NCI-H345 treated with DMSO at 0.1 percent for 48 hours (cell line): ENCODE measurements around the gene PAK5.

Experiments used
- DNase-seq: peaks from one replicate; lab custom pipeline; 2025; ENCODE audit not compliant: unreplicated experiment; lab: John Stamatoyannopoulos, UW

Gene PAK5

DNA sequence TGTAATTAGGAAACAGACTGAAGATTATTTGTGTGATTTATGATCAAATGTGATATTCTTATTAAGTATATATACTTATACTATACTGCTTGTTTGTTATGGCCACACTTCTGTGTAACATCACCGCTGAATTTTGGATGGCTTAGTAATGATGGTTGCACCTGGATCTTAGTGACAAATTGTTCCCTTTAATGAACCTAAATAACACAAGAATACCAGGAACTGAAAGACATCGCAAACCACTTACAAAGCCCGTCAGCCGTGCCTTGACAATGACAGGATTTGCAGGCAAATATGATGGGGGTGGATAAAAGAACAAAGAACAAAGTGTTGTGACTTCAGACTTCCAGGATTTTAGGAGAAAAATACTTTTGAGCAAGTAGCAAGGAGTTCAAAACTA, 257.4 kb downstream of the PAK5 start:
- DNase-seq = no peak

DNA sequence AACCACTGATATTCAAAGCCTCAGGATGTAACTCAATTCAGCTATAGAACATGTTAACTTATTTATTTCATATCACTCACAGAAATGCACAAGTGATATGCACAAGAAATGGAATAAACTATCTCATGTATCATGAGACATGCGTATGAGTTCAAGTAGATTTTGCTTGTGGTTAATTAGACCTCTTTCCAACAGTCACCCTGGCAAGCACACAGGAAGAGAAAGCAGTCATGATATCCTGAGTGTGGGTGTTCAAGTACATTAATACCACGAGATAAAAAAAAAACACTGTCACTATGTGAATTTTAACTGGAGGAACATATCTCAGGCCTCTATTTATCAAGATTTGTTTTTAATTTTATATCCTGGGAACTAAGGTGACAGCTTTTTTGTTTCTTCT, 260.3 kb downstream of the PAK5 start:
- DNase-seq = no peak

DNA sequence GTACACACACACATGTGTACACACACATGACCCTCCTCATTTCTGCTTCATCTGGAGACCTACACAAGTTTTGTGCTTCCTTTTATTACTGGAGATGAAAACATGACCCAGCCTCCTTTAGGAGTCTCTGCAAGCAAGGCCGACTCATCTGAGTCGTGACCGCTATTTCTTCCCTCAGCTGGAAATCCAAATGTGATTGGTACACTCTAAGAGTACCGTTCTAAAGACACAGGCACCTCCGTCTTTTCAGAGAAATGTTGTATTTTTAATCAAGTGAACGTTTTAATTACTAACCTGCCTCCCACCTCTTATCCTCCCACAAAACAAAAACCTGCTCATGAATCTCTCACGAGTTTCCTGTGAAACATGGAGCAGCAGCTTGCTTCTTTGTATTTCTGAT, 261.5 kb downstream of the PAK5 start:
- DNase-seq = no peak

DNA sequence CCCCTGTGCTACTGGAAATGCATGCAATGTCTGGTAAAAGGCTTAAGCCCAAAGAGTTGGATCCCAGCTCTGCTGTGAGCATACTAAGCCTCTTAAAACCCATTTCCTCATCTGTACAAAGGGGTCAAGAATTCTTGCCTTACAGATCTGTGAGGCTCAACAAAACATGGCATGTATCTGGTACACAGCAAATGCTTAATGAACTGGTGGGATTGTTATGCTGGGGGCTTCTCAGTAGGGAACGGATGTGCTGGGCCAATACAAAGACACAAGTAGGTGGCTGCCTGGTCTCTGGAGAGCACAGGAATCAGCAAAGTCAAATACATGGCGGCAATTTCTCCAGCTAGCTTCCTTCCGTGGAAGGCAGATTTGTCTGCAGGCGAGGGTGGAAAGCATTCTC, 262.2 kb downstream of the PAK5 start:
- DNase-seq = no peak

DNA sequence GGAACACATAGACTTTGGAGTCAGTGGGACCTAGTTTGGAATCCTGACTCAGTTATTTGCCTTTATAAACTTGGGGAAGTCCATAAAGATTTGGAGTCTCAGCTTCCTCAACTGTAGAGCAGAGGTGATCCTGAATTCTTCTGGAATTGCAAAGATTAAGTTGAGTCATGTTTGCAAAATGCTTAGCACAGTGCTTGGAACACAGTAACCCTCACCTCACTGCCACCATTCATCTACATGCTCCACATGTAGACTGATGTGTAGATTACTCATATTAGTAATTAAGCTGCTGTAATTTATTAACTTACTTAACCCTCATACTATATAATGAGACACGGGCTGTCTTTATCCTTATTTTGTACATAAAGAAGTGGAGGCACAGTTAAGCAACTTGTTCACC, 263.0 kb downstream of the PAK5 start:
- no peak for DNase-seq

DNA sequence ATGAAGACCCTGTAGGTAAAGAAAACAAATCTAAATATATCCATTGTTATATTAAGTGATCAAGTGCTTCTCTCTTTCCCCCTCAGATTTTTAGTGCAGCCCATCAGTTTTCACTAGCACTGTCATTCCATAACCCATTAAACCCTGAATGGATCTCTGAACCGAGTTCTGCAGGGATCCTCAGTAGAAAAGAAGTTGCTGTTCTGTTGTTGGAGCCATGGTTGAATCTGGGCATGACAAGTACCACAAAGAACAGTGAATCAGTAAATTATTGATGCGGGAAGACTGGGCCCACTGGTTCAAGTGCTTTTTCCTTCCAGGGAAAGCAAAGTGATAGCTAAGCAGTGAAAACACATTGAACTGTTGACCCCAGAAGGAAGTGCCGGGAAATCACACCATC, 264.1 kb downstream of the PAK5 start:
- DNase-seq = no peak

DNA sequence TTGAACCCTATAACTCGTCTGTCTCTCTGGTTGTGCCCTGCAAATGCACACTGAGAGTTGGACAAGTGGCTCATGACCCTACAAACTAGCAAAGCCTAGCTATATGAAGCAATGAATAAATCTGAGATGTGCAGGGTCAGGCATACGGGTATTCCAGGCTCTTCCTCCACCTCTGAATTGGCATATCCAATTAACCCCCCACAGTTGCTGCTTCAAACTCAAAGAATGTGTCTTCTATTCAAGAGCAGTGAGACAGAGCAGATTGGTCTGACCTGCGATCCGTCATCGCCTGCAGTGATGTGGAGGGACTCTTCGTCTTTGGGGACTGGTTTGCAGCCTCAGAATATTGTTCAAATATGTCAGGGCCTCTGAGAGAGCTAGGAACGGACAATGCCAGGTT, 264.7 kb downstream of the PAK5 start:
- no peak for DNase-seq

DNA sequence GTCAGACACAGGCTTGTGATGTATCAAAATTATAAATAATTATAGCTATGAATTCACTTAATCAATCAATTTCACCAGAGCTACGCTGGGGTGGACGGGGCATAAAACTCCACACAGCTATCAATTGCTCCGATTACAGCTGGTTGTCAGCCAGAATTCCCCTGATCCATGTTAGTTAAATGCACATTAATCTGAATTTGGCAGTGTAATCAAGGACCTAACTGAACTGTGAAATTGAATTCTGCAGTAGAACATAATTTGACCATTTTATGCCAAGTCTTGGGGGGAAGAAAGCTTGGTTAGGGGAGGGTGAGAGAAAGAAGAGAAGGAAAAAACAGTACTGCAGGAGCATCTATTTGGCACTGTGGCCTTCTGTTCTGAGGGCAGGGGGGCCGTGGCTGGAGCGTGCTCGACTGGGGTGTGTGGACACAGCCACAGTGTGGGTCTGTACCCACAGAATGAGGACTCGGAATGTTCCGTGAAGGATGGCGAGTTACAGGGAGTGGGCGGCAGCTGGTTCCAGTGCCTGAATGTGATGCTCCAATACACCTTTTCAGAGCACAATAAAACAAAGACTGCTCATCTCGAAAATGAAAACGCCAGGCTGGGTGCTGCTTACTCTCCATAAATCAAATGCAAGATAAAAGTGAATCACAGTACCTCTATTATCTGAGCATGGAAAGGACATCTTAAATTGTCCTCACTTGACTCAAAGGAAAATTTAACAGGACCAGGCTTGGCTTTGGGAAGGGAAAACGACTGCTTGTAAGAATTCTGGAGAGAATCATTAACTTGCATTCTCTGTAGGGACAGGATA, 265.3 kb downstream of the PAK5 start:
- DNase-seq = no peak

DNA sequence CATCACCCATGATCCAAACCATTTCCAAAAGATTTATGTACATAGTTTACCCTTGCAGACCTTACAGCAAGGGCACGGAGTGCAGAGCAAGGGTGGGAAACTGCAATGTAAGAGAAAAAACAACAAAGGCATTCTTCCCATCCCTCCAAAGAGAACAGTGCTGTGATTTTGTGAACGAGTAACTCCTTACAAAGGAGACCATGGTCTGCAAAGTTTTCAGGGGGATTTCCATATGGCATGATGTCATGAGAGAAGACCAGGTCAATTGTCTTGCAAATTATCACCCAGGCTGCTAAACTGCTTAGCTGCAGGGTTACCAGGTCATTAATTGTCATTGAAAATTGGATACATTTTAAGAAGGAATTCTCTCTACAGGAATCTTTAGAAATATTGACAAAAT, 266.2 kb downstream of the PAK5 start:
- DNase-seq = no peak

DNA sequence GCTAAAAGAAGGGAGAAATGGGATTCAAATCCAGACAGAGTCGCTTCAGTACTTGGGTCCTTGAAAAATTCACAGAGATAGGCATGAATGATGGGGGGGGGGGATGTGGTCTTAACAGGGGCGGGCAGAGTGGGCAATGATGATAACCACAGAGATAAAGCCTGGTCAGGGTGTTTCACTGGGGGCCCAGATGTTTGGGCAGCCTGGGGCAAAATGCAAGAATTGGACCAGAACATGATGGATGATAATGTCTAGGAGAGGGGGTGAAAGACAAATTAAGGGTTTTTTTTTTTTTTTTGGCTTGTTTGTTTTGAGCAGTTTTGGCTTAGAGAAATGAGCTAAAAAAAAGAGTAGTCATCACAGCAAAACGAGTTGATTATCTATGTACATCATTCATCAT, 267.1 kb downstream of the PAK5 start:
- no peak for DNase-seq

DNA sequence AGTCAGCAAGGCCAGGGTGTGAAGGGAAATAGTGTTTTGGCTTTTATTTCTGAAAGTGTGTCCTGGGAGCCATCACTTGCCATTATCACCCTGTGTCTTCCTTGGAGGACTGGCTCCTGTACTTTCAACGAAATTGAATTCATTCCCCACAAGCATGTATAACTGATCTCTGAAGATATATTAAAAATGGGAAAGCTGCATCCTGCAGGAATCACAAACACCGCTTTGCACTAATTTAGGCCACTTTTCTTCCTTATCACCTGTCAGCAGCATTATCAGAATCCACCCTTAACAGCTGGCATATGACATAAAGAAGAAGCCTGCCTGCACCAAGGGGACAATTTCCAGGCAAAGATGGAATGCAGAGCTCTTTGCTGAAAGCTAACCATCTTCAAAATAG, 268.3 kb downstream of the PAK5 start:
- DNase-seq = no peak

DNA sequence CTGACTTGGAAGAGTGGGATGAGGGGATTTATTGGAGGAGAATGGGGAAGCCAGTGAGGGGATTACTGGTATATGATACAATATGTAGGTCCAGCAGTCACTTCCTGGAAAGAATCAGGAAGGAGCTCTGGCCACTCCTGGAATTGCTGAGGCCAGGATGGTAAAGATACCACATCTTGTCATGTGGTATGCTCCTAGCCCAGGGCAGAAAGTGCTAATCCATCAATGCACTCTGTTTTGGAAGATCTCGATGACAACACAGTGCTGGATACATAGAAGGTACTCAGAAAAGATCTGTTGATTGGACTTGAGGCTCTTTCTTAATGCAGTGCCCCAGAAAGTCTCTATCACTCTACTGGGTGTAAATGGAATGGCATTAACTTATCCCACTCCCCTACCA, 271.9 kb downstream of the PAK5 start:
- DNase-seq = no peak

DNA sequence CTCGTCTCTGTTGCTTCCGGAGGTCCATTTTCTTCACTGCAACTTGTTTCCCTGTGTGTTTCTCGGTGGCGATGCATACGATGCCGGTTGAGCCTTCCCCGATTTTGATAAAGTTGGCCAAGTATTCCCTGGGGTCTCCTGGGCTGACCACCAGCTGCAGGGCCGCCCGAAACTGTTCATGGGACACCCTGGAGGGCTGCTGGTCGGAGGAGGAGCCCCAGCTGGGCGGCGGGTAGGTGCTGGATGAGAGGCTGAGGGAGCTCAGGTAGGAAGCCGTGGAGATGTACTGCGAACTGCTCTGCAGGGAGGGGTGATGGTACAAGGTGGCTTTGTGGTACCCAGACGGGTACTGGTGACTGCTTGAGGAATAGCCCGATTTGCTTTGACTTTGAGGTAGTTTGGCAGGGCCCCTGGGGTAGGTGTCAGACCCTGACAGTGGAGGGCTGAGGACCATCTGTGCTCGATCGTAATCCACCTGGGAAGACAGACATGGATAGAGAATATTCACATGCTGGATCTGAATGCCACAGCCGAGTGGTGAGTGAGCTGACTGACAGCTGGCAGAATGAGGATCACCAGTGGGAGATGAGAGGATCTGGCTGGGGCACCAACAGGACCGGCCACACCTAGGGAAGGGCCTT, 272.8 kb downstream of the PAK5 start:
- DNase-seq = no peak

DNA sequence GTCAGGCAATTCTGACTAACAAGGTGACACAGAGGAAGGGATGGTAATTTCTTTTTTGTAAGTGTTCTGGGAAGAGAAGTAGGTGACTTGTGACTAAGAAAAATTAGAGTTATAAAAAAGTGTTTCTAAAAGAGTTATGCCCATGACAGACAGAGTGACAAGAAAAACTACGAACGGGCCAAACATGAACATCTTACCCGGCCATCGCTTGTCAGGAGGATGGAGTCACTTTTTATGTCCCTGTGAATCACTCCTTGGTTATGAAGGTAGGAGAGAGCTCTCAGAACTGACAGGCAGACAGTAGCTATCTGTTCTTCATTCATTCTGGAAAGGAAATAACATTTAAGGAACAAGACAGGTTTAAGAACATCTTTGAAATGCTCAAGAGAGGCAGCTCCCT, 281.5 kb downstream of the PAK5 start:
- no peak for DNase-seq

DNA sequence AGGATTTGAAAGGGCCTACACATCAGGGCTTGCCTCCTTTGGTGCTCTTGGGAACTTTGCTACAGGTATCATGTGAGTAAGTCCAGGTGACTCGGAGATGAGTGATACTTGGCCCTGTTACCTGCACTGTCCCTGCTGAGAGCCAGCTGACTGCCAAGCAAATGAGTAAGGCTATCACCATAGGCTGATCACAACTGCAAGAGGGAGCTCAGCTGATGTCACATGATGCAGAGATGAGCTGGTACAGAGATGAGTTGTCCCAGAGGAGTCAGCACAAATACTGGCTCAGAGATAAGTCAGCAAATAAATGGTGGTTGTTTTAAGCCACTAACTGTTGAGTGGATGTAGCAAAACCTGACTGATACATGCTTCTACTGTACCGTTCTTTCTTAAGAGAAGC, 283.1 kb downstream of the PAK5 start:
- DNase-seq = no peak

DNA sequence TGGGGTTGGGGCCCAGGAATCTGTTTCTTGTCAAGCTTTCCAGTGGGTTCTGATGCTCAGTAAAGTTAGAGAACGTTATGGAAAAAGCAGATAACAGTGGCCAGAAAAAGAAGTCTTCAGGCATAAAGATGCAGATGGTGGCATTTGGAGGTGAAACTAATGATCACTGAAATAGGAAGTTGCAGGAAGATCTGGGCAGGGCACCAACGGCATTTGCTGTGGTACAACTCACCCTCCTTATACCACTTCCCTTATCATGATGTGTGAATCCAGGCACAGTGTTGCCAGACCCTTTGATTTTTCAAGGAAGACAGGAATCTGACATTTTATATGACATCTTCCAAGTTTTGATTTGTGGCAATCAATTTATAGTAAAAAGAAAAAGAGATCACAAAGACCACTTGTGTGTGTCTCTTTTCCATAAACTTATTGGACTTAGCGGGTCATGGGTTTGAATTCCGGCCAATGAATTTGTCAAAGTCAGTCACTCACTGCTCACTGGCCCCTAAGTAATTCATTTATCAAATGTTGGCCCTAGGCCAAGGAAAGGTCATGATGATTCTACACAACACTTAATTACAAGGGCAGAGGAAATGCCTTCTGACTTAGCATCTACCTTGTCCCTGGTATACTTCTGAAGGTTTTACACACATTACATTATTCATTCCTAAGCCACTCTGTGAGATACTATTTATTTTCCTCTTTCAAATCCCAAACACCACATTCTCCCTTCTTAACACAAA, 286.9 kb downstream of the PAK5 start:
- no peak for DNase-seq

DNA sequence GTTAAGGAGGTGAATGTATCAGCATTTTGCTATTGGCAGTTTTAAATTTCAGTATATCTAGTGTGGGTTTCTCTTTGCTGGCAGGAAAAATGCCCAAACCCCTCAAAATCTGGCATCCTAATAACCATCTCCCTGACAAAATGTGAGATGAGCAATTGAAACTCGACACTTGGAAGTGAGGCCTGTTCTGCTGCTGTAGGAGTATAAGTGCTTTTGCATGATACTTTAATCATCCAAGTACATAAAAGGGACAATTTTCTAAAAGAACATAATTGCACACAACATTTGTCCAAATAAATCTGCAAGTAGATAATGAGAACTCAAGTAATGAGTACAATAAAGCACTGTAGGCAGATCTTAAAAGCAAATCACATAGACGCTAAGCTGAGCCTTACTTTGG, 288.0 kb downstream of the PAK5 start:
- no peak for DNase-seq

DNA sequence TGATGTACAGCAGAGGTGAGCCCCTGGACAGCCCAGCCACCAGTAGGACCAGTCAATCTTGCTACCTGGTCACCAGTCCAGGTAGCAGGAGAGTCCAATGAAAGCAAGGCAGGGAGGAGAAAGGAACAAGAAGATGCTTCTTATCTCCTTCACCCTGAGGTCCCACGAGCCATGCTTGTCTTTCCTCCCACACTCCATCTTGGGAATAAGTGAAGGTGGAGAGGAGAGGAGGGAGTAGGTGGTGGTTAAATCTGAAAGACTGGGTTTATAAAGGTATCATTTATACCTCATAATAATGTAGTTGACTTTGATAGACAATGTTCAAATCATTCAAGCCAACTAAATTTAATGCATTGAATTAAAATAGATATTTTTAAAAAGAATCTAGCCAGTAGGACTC, 288.6 kb downstream of the PAK5 start:
- no peak for DNase-seq

DNA sequence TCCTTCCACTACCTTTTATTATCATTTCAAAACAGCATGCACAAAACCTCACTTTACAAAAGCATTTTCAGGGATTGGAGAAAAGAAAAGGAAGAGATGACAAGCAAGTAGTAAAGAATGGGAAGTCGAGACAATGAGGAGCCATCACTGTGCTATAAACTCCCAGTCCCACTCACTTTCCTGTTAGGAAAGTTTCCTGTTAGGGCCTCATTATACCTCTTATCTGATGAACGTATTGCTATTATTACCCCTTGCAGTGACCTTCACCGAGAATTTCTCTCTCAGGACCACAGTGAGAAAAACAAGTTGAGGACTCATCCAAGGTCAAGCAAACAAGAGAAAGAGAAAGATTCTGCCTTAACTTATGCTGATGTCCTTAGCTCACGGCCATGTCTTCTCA, 295.7 kb downstream of the PAK5 start:
- no peak for DNase-seq

DNA sequence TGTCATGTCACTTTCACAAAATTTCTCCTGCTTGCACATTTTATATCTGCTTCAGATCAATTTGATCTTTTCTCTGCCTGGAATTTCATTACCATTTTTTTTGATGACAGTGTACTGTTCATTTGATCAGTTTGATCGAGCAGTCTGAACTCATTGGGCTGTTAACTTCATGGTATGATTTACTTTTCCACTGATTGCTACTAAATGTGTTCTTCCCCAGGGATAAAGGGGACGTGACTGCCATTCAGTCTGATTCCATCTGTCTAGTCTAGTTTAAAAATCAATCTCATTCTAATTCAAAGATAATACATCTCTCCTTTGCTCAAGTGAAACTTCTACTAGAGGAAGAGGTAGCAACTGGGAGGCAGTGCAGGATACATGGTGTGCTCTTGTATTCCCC, 303.4 kb downstream of the PAK5 start:
- DNase-seq = no peak

DNA sequence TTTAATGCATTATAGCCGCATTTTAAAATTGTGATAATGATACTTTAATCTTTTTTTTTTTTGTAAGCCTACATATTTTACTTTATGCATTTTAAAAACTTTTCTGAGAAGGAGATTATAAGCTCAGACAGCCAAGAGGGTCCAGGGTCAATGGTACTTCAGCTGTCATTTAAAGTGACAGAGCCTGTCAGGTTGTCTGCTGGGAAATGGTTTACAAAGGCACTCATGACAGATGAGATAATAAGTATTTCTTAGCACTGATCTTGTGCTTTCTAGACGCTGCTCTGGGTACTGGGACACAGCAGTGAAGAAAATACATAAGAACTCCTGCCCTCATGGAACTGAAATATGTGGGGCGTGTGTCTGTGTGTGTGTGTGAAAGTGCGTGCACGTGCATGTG, 304.9 kb downstream of the PAK5 start:
- no peak for DNase-seq
